Loucy (cell line): ENCODE data around the gene SLCO6A1.

Source experiments
- EZH2phosphoT487 ChIP-seq: fragments of 200-600 bp; IDR thresholded peaks from 2 replicates; pipeline ENCODE4 v1.6.1; 2018; ENCODE audit warnings: antibody characterized with exemption, mild to moderate bottlenecking, moderate library complexity, borderline replicate concordance
- TF ChIP-seq, protein P1 (sequence below): fragments of 200-600 bp; sonication (generic); conservative IDR thresholded peaks from 2 replicates; pipeline ENCODE4 v1.5.1; 2014; ENCODE audit warnings: mild to moderate bottlenecking, antibody characterized with exemption, low read length

DNA sequence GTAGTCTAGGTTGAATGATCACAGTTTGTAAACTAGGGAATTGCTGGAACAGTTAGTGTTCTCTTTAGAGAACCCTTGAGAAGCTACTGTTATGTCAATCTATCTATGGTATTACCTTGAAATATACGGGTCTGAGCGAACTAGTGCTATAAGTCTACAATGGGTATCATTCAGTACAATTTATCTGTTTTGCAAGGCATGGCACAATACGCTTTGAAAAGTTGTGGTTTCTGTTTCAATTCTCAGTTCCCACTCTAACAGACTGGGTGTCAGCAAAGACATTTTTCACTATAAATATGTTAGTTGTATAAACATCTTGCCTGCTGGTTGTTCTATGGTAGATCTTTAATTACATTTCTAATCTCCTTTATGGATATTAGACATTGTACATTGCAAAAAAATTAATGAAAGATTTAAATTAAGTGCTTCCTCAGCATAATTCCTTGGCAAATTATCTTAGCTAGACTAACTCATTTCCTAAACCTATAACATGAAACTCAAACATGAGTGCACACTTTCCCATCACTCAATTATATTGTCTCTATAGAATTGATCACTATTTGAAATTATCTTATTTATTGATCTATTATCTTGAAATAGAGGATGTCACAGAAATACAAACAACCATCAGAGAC, 24.9 kb upstream of the SLCO6A1 start:
- TF ChIP-seq, protein P1, sequence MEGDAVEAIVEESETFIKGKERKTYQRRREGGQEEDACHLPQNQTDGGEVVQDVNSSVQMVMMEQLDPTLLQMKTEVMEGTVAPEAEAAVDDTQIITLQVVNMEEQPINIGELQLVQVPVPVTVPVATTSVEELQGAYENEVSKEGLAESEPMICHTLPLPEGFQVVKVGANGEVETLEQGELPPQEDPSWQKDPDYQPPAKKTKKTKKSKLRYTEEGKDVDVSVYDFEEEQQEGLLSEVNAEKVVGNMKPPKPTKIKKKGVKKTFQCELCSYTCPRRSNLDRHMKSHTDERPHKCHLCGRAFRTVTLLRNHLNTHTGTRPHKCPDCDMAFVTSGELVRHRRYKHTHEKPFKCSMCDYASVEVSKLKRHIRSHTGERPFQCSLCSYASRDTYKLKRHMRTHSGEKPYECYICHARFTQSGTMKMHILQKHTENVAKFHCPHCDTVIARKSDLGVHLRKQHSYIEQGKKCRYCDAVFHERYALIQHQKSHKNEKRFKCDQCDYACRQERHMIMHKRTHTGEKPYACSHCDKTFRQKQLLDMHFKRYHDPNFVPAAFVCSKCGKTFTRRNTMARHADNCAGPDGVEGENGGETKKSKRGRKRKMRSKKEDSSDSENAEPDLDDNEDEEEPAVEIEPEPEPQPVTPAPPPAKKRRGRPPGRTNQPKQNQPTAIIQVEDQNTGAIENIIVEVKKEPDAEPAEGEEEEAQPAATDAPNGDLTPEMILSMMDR, result no peak
- no peak for TF ChIP-seq EZH2phosphoT487
